HG03103 (cell line): ENCODE measurements around the gene ALK.
"Not testable (repeated sequence)": the region's sequence is repeated elsewhere in the genome, so short reads cannot be mapped to it uniquely, and the experiment has no call there.

ENCODE experiments used
- ATAC-seq: cut with Tn5 transposase; IDR thresholded peaks from one replicate; pipeline ENCODE4 v1.9.1; 2021; ENCODE audit warnings: low read depth; ENCODE audit not compliant: unreplicated experiment

The ALK gene

DNA sequence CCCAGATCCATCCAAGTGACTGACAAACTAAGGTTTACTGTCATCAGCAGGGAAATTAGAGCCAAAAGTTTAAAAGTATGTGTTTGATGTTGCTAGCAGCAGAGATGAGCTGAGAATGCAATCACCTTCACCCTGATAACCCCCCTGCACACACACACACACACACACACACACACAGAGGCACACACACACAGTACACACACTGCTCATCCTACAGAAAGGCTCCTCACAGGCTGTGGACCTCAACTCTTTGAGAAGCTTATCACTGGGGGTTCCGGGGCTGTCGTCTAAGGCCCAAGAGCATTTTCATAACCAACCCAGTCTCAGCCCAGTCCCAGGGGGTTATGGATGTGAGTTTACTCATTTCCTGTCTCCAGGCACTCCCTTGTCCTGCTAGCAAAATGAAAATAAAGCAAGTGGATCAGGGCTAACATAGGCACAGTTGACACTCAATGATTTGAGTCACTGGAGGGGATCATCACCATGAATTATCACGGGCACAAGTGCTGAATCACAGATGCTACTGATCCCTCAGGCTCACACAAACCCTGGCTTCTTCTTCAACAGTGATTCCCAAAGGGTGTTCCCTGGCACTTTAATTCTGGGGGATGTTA, 76.6 kb downstream of the ALK start:
- no peak for ATAC-seq

DNA sequence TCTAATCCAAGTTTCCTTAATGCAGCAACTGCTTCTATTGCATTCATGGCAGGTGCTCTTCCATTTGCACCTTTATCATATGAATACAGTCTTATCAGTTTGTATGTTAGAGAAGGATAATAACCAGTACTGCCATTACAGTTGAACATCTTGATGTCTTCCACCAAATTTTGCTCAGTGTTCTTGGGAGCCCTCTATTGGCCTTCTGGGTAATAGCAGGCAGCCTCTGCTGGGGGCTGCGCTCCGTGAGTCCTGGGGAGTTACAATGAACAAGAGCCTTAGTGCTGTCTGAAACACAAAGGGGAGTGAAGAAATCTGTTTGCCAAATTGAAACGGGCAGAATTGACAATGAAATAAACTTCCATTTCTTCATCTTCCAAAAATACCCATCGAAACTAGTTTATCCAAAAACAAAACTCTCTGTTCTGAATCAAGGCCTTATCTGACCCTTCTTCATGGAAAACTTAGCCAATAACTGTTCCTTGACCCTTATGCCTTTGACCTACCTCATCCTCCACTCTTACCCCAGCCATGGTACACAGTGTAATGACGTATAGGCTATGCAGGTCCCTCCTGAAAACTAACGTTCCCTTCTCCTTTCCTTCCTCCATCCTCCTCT, 79.9 kb downstream of the ALK start:
- ATAC-seq, result no peak

DNA sequence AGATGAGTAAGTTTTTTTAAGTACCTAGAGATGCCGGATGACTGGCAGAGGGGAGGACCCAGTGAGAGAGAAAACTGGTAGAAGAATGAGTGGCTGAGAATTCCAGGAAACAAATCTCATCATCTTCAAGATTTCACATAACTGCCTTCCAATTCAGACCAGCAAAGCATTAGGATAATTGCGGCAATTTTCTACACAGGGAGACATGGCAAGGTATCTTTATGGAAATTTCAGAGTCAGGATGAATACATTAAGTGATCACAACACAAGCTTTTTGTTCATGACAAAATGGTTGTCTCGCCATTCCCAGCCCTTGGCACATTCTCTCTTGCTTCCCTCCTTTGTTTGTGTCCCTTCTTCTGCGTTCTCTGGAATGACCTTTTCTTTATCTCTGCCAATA, 82.1 kb downstream of the ALK start:
- no peak for ATAC-seq

DNA sequence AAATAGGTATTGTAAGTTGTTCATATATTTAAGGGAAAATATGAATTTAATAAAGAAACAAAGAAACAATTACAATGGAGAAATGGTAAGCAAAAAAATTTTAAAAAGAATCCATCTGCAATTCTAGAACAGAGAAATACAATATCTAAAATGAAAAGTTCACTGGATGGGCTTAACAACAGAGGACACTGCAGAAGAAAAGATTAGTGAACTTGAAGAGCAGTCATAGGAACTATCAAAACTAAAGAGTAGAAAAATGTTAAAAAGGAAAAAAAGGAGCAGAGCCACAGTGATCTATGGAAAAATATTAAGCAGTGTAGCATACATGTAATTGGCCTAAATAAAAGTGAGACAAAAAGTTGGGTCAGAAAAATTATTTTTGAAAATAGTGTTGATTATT, 83.5 kb downstream of the ALK start:
- ATAC-seq, result no peak

- no peak for ATAC-seq
Observed at GRCh38 chr2:29834624-29835023, 86.8 kb downstream of the ALK start.

GRCh38 chr2:29834036-29834540, 87.3 kb downstream of the ALK start:
- no peak for ATAC-seq

GRCh38 chr2:29831560-29831959, 89.8 kb downstream of the ALK start:
- no peak for ATAC-seq

GRCh38 chr2:29829841-29830240, 91.5 kb downstream of the ALK start:
- no peak for ATAC-seq

- ATAC-seq, result not testable (repeated sequence)
Observed at GRCh38 chr2:29824145-29824544, 97.2 kb downstream of the ALK start.

DNA sequence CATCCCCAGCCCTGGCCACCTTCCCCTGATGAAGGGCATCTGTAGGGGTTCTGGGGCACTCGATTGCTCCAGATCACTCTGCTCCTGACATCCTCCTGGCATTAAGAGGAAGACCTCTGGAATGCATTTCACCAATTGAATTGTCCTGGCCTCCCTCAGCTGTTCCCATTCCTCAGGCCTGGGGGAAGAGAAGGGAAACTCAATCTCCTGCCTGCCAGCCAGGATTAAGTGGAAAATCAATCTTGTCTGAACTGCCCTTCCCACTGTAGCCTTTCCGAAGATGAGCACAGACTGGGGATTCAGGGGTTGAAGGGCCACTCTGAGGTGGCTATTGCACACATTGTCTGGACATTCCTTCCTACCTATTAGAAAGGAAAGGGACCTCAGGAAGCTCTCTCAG, 99.8 kb downstream of the ALK start:
- ATAC-seq, result no peak

DNA sequence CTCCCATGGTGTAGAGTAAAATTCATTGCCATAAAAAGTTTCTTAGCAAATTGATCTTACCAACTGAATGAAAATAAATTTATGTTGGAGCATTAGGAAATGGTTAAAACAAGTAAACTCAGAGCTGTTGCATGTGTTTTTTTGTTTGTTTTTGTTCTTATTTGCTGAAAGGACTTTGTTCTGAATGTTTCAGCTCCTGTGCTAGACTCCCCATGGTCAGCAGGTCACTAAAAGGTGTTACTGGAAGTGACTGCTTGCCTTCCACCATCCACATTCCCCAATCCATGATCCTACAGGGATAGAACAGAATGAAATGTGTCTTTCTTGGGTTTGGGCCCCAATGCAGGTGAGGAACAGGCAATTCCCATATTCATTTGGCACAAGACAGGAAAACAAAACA, 101.8 kb downstream of the ALK start:
- ATAC-seq, result no peak

- ATAC-seq, result no peak
Observed at GRCh38 chr2:29817801-29818680, 103.3 kb downstream of the ALK start.

GRCh38 chr2:29817299-29817698, 104.1 kb downstream of the ALK start:
- no peak for ATAC-seq

GRCh38 chr2:29816651-29817050, 104.7 kb downstream of the ALK start:
- ATAC-seq, result no peak

DNA sequence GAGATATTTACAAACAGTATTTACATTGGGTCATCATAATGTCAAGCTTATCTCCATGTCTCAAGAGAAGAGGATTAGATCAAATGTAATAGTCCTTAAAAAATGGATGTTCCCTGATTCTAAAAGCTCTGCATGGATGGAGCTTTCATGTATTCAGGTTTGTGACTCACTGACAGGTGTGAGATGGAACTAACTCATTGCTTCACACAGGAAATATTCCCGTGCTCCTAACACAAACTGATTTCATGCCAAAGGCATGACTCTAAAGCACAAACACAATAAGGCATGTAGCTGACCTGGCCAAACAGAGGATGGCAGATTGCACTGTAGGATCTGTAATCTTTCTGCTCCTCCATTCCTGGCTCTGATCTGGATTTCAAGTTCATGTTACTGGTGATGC, 110.0 kb downstream of the ALK start:
- ATAC-seq, result no peak

DNA sequence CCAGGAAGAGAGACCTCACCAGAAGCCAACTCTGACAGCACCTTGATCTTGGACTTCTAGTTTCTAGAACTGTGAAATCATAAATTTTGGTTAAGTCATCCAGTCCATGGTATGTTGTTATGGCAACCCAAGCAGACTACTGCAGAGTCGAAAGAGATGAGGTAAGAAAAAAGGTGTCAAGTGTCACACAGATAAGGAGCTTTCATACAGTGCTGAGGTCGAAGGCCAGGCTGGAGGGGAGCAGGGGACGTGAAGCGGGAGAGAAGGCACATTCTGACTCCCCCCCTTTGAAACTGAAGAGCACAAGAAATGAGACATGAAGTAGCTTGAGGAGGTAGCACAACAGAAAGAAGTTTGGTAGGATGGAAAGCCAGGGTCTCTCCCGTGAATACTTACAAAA, 110.4 kb downstream of the ALK start:
- no peak for ATAC-seq

DNA sequence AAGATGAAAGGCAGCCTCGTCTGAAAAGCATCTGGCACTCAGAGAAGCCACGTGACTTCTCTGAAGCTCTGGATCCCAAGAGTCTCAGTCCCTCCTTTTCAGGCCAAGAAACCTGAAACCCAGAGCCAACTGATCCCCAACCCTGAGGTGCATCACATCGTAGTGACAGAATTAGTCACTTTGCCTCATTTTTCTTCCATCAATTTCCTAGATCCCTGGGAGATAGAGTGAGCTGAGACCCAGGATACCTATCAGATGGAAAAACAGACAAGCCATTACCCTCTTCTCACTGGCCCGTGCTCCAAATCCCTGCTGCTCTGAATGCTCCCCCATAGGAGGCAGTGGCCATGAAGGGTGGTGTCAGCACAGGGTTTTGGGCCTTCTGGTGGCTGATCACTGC, 113.1 kb downstream of the ALK start:
- ATAC-seq, result no peak

GRCh38 chr2:29807082-29807481, 114.3 kb downstream of the ALK start:
- no peak for ATAC-seq

DNA sequence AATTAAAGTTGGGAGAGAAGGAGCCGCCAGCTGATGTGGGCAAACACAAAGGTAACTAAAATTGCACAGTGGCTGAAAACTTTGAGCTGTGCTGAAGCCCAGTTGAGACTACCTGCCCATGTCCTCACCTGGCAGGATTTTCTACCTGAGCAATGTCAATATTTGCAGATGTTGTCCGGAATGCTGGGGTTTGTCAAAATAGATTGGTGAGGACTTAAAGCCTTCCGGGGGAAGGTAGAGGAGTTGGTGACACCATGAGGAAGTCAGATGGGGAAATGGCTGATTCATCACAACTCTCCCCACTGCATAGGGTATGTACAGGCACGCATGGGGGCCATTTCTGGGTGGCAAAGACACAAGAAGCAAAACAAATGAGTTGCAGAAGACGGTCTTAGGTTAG, 114.9 kb downstream of the ALK start:
- no peak for ATAC-seq

GRCh38 chr2:29804671-29805070, 116.7 kb downstream of the ALK start:
- ATAC-seq, result no peak

GRCh38 chr2:29803537-29803936, 117.8 kb downstream of the ALK start:
- no peak for ATAC-seq

DNA sequence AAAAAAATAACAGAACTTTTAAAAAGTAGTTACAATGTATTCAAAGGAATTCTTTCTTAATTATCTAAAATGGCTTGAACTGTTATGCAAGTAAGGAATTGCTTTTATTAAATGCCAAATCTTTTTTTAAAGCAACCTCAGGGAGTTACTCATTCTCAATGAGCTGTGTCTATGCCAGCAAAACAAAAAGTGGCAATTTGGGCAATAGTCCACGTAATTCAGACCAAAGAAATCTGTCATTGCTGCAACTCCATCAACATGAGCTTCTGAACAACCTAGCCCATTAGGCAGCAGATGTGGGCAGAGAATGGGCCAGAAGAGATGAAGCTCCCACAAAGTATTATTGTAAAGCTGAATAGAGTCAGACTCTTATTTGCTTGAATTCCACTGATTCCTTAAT, 118.4 kb downstream of the ALK start:
- ATAC-seq, result no peak
